Loucy (cell line): ENCODE measurements around the gene PSMA6.

Experiments
- H2AFZ ChIP-seq: fragments of 200-600 bp; sonication (generic); 2 replicates; pipeline ENCODE4 v1.6.0; 2016; ENCODE audit warnings: antibody characterized with exemption, mild to moderate bottlenecking, low read length, moderate library complexity
- H3F3A ChIP-seq: fragments of 200-600 bp; 2 replicates; pipeline ENCODE4 v1.6.0; 2016; ENCODE audit warnings: antibody characterized with exemption, low read depth, mild to moderate bottlenecking
- H3K27me3 ChIP-seq: fragments of 200-600 bp; sonication (generic); 2 replicates; pipeline ENCODE4 v1.6.1; 2014; ENCODE audit warnings: low read length, mild to moderate bottlenecking; ENCODE audit not compliant: insufficient read depth, poor library complexity, severe bottlenecking
- H3K36me3 ChIP-seq: fragments of 200-600 bp; sonication (generic); 2 replicates; pipeline ENCODE4 v1.6.1; 2016; ENCODE audit warnings: low read length; ENCODE audit not compliant: insufficient read depth
- H3K4me1 ChIP-seq: fragments of 200-600 bp; sonication (generic); 2 replicates; pipeline ENCODE4 v1.5.1; 2014; ENCODE audit warnings: low read length, mild to moderate bottlenecking; ENCODE audit not compliant: insufficient read depth, poor library complexity, severe bottlenecking
- H3K4me2 ChIP-seq: fragments of 200-600 bp; sonication (generic); 2 replicates; pipeline ENCODE4 v1.6.0; 2014; ENCODE audit warnings: antibody characterized with exemption, low read length, low read depth, mild to moderate bottlenecking; ENCODE audit not compliant: poor library complexity, severe bottlenecking
- H3K4me3 ChIP-seq: fragments of 200-600 bp; sonication (generic); 2 replicates; pipeline ENCODE4 v1.5.1; 2014; ENCODE audit warnings: low read length, mild to moderate bottlenecking, mixed read lengths; ENCODE audit not compliant: poor library complexity, severe bottlenecking
- H3K79me2 ChIP-seq: fragments of 200-600 bp; sonication (generic); 2 replicates; pipeline ENCODE4 v1.6.1; 2014; ENCODE audit warnings: low read length; ENCODE audit not compliant: insufficient read depth
- H3K9ac ChIP-seq: fragments of 200-600 bp; sonication (generic); 2 replicates; pipeline ENCODE4 v1.6.0; 2014; ENCODE audit warnings: mild to moderate bottlenecking, low read depth, low read length, moderate library complexity; ENCODE audit not compliant: poor library complexity, severe bottlenecking
- H3K9me2 ChIP-seq: fragments of 200-600 bp; sonication (generic); replicated peaks from 2 replicates; pipeline ENCODE4 v1.6.1; 2016; ENCODE audit warnings: low read depth, low read length, mixed read lengths
- H3K9me3 ChIP-seq: fragments of 200-600 bp; sonication (generic); 2 replicates; pipeline ENCODE4 v1.6.1; 2014; ENCODE audit warnings: mild to moderate bottlenecking, antibody characterized with exemption, low read length, low read depth; ENCODE audit not compliant: insufficient read depth
- H4K20me1 ChIP-seq: fragments of 200-600 bp; sonication (generic); 2 replicates; pipeline ENCODE4 v1.6.0; 2014; ENCODE audit warnings: antibody characterized with exemption, low read length, mild to moderate bottlenecking; ENCODE audit not compliant: insufficient read depth, poor library complexity, severe bottlenecking
- EZH2phosphoT487 ChIP-seq: fragments of 200-600 bp; IDR thresholded peaks from 2 replicates; pipeline ENCODE4 v1.6.1; 2018; ENCODE audit warnings: antibody characterized with exemption, mild to moderate bottlenecking, moderate library complexity, borderline replicate concordance
- TF ChIP-seq, protein P1 (sequence below): fragments of 200-600 bp; sonication (generic); conservative IDR thresholded peaks from 2 replicates; pipeline ENCODE4 v1.5.1; 2014; ENCODE audit warnings: mild to moderate bottlenecking, antibody characterized with exemption, low read length

The PSMA6 gene

DNA sequence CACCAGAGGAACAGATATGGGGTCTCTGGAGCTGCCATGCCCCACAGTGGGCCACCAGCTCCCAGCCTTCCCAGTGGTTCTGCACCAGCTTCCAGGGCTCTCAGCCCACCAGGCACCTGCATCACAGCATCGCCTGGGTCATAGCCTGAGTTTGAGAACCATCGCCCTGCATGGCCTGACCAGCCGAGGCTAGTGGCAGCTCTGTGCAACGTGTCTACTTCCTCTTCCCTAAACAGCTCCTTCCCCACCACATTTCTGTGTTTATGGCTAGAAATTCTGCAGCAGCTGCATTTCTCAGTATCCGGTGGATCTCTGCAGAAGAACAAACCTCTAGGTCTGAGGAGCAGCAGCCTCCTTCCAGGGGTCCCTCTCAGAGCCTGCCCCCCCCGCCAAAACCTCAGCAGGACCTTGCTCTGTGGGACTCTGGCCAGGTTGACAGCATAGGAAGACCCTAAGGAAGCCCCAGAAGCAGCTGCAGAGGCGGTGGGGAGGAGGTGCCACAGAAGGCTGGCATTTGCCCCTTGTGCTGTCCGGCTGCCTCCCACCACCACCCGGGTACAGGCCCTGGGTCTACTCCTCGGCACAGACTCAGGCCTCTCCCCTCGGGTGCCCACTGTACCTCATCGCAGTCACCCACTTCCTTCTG, 47.7 kb downstream of the PSMA6 start:
- Histone ChIP-seq H3K9me2 (no peaks in the 10 kb centered on the region), H3K79me2 (no peaks in the 10 kb centered on the region), H3K4me3 (no peak overlapping the region), H3K9me3 (no peaks in the 10 kb centered on the region), H3K36me3 (no peaks in the 10 kb centered on the region), H3K4me2 (no peak overlapping the region), H3F3A (no peaks in the 10 kb centered on the region), H3K4me1 (peaks cover 21% of the 10 kb centered on the region), H4K20me1 (no peaks in the 10 kb centered on the region), H2AFZ (0 out of 2 replicates have a peak overlapping the region, but pooled peaks have one; percentile 22), H3K9ac (no peak overlapping the region), H3K27me3 (no peaks in the 10 kb centered on the region)
- no peak for TF ChIP-seq EZH2phosphoT487
- TF ChIP-seq, protein P1, sequence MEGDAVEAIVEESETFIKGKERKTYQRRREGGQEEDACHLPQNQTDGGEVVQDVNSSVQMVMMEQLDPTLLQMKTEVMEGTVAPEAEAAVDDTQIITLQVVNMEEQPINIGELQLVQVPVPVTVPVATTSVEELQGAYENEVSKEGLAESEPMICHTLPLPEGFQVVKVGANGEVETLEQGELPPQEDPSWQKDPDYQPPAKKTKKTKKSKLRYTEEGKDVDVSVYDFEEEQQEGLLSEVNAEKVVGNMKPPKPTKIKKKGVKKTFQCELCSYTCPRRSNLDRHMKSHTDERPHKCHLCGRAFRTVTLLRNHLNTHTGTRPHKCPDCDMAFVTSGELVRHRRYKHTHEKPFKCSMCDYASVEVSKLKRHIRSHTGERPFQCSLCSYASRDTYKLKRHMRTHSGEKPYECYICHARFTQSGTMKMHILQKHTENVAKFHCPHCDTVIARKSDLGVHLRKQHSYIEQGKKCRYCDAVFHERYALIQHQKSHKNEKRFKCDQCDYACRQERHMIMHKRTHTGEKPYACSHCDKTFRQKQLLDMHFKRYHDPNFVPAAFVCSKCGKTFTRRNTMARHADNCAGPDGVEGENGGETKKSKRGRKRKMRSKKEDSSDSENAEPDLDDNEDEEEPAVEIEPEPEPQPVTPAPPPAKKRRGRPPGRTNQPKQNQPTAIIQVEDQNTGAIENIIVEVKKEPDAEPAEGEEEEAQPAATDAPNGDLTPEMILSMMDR: no peak

DNA sequence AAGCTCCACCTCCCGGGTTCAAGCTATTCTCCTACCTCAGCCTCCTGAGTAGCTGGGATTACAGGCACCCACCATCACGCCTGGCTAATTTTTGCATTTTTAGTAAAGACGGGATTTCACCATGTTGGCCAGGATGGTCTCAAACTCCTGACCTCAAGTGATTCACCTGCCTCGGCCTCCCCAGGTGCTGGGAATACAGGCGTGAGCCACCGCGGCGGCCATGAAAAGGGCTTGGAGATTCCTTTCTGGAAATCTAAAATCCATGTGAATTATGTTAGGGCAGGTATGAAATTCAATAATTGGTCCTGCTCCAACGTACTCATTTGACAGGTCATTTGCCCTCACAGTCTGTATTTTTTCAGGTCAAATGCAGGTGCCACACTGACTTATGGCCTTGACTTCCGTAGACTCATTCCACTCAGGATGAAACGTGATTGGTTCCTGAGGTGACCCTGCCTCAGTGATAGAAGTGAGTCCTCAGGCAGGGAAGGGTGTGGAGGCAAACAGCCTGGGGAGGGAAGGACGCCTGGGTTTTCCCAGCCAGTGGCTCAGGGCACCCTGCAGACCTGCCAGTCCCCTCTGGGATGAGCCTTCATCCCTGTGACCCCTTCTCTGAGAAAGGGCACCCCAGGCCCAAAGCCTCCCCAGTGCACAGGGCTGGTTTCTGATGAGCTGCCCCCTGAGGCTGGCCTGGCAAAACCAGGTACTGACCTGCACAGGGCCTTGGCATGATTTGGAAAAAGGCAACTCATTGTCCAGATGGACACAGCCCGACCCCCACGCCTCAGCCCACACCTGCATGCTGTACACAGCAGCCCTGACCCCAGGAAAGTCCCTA, 48.7 kb downstream of the PSMA6 start:
- no peak overlapping the region for H2AFZ ChIP-seq
- no peaks in the 10 kb centered on the region for H3F3A ChIP-seq

DNA sequence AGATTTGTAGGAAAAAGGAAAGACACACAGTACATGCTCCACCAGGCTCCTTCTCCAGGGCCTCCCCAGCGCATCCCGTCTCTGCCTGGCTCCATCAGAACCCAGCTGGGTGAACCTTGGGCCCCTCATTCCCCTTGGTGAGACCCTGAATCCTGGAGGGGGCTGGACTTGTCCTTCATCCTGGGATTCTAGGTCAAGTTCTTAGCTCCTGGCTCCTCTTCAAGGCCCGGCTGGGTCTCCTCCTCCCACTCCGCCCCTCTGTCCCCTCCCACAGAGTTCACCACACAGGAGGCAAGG, 49.2 kb downstream of the PSMA6 start:
- Histone ChIP-seq H3K27me3 (no peaks in the 10 kb centered on the region), H3K4me1 (peaks cover 19% of the 10 kb centered on the region), H3F3A (no peaks in the 10 kb centered on the region), H2AFZ (no peak overlapping the region), H3K9ac (peak overlapping the region; percentile 29), H4K20me1 (no peaks in the 10 kb centered on the region), H3K36me3 (no peaks in the 10 kb centered on the region), H3K4me3 (no peak overlapping the region), H3K79me2 (no peaks in the 10 kb centered on the region), H3K4me2 (peak overlapping the region; percentile 10), H3K9me2 (no peaks in the 10 kb centered on the region), H3K9me3 (no peaks in the 10 kb centered on the region)
- TF ChIP-seq, protein P1: no peak
- TF ChIP-seq EZH2phosphoT487: no peak

More for the DNA sequence above, 48.7 kb downstream of the PSMA6 start:
- no peaks in the 10 kb centered on the region for H3K9me3 ChIP-seq
- no peaks in the 10 kb centered on the region for H3K79me2 ChIP-seq
- H3K9ac ChIP-seq: peak overlapping the region; percentile 29
- peaks cover 21% of the 10 kb centered on the region for H3K4me1 ChIP-seq
- H3K4me2 ChIP-seq: peak overlapping the region; percentile 10
- TF ChIP-seq, protein P1: no peak
- TF ChIP-seq EZH2phosphoT487: no peak
- no peaks in the 10 kb centered on the region for H3K36me3 ChIP-seq
- no peak overlapping the region for H3K4me3 ChIP-seq
- H3K9me2 ChIP-seq: no peaks in the 10 kb centered on the region
- no peaks in the 10 kb centered on the region for H4K20me1 ChIP-seq
- H3K27me3 ChIP-seq: no peaks in the 10 kb centered on the region
